ENCODE measurements around the gene SEC14L5. TPM values are rescaled to one million over a fixed set of nuclear protein-coding genes. Genes with fewer than 3 reads are reported as not detected.

SEC14L5 gene
- total RNA-seq, 1 donor: under 0.01 TPM

- DNase-seq (ENCODE audit: low read depth in 2 of 3, low spot score in 2 of 3): no peak
Measured at GRCh38 chr16:4981473-4981872, 23.3 kb downstream of the SEC14L5 start.

- DNase-seq (ENCODE audit: low read depth in 2 of 3, low spot score in 2 of 3): no peak
Measured at GRCh38 chr16:4982056-4982867, 24.1 kb downstream of the SEC14L5 start.

- DNase-seq (ENCODE audit: low read depth in 2 of 3, low spot score in 2 of 3): no peak
Measured at GRCh38 chr16:4984174-4984990, 26.3 kb downstream of the SEC14L5 start.

GRCh38 chr16:4987250-4987579 is 29.1 kb downstream of the SEC14L5 start:
- no peak for DNase-seq (ENCODE audit: low read depth in 2 of 3, low spot score in 2 of 3)

- DNase-seq (ENCODE audit: low read depth in 2 of 3, low spot score in 2 of 3): no peak
Measured at GRCh38 chr16:4987580-4988374, 29.6 kb downstream of the SEC14L5 start.

- no peak for DNase-seq (ENCODE audit: low read depth in 2 of 3, low spot score in 2 of 3)
Measured at GRCh38 chr16:4988647-4989046, 30.5 kb downstream of the SEC14L5 start.

GRCh38 chr16:4989391-4990006 is 31.4 kb downstream of the SEC14L5 start:
- no peak for DNase-seq (ENCODE audit: low read depth in 2 of 3, low spot score in 2 of 3)

- no peak for DNase-seq (ENCODE audit: low read depth in 2 of 3, low spot score in 2 of 3)
Measured at GRCh38 chr16:4990415-4990814, 32.3 kb downstream of the SEC14L5 start.

GRCh38 chr16:4991754-4992153 is 33.6 kb downstream of the SEC14L5 start:
- DNase-seq (ENCODE audit: low read depth in 2 of 3, low spot score in 2 of 3): no peak

GRCh38 chr16:4994719-4995434 is 36.7 kb downstream of the SEC14L5 start:
- no peak for DNase-seq (ENCODE audit: low read depth in 2 of 3, low spot score in 2 of 3)

- DNase-seq (ENCODE audit: low read depth in 2 of 3, low spot score in 2 of 3): no peak
Measured at GRCh38 chr16:5000573-5001001, 42.5 kb downstream of the SEC14L5 start.

- no peak for DNase-seq (ENCODE audit: low read depth in 2 of 3, low spot score in 2 of 3)
Measured at GRCh38 chr16:5001571-5001970, 43.4 kb downstream of the SEC14L5 start.

- no peak for DNase-seq (ENCODE audit: low read depth in 2 of 3, low spot score in 2 of 3)
Measured at GRCh38 chr16:5001986-5002385, 43.9 kb downstream of the SEC14L5 start.

GRCh38 chr16:5002699-5003143 is 44.6 kb downstream of the SEC14L5 start:
- DNase-seq (ENCODE audit: low read depth in 2 of 3, low spot score in 2 of 3): no peak

GRCh38 chr16:5003211-5003610 is 45.1 kb downstream of the SEC14L5 start:
- DNase-seq (ENCODE audit: low read depth in 2 of 3, low spot score in 2 of 3): no peak

- DNase-seq (ENCODE audit: low read depth in 2 of 3, low spot score in 2 of 3): no peak
Measured at GRCh38 chr16:5003828-5004227, 45.7 kb downstream of the SEC14L5 start.

- no peak for DNase-seq (ENCODE audit: low read depth in 2 of 3, low spot score in 2 of 3)
Measured at GRCh38 chr16:5004311-5004710, 46.2 kb downstream of the SEC14L5 start.

GRCh38 chr16:5005916-5006315 is 47.8 kb downstream of the SEC14L5 start:
- no peak for DNase-seq (ENCODE audit: low read depth in 2 of 3, low spot score in 2 of 3)

- DNase-seq (ENCODE audit: low read depth in 2 of 3, low spot score in 2 of 3): no peak
Measured at GRCh38 chr16:5006348-5007193, 48.4 kb downstream of the SEC14L5 start.

Measured in hematopoietic multipotent progenitor cell (in vitro differentiated cells).